CD4-positive, alpha-beta T cell treated with Interleukin-1 beta for 1 hour (primary cell): ENCODE measurements around the gene ENO2.
A peak's percentile ranks its signal among the peaks of the same experiment; 100 is the strongest.

Experiments
- DNase-seq, 2 donors: peaks; one replicate each; pipeline ENCODE4 v3.0.0-alpha.2; 2020 to 2022

ENO2 gene

GRCh38 chr12:6962285-6963015 lies 48.1 kb downstream of the ENO2 start:
- no peak for DNase-seq

GRCh38 chr12:6963016-6963731 lies 48.8 kb downstream of the ENO2 start:
- no peak for DNase-seq

- DNase-seq: no peak
Observed at GRCh38 chr12:6963791-6964413, 49.5 kb downstream of the ENO2 start.

DNA sequence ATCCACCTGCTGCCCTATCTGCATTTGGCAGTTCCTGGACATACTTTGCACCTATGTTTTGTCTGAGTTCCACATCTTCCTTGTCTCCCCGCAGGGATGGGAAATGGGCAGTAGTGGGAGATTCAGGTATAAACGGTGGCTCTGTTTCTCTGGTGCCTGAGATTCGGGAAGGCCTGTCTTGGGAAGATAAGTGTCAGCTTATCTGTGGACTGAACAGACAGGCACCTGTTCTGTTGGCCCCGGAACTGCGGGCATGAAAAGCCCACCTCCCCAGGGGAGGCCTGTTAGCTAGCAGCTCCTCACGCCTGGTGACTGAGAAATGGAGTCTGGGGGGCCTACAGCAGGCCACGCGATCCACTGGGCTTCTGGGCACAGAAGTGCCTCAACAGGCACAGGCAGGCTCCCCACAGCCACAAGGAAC lies 50.2 kb downstream of the ENO2 start:
- no peak for DNase-seq

GRCh38 chr12:6965026-6965661 lies 50.8 kb downstream of the ENO2 start:
- peak; percentile 91 to 92 for DNase-seq

DNA sequence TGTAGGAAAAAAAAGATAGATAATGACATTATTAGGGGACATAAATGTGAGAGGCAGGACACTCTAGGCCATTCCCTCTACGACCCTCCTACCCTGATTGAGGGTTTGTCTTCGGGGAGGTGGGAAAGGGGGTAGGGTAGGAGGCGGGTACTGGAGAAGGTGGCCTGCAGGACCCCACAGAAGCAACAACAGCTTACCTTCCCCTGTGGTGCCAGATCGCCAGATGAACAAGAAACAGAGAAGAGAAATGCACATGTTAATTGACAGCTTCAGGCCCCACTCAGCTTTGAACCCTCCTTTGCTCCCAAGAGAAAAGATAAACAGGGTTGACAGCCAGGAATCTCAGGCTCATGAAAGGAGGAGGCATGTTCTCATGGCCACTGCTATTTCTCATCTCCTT lies 51.3 kb downstream of the ENO2 start:
- no peak for DNase-seq

DNA sequence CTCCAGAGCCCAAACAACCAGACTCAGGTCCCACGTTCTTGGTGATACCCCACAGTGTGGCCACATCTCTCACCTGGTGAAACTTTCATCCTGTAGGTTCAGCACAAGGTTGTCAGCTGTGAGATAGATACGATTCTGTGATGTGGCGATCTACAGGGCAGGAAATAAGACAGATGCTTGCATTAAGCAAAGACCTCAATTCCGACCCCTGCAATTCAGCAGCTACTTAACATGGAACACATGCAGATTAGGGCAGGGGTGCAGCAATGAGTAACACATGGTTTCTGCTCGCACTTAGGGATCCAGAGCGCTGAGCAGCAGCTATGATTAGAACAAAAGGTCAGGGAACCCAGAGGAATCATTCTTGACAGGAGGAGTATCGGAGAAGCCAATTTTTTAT lies 52.0 kb downstream of the ENO2 start:
- DNase-seq: no peak

GRCh38 chr12:6967651-6968100 lies 53.3 kb downstream of the ENO2 start:
- DNase-seq: no peak

DNA sequence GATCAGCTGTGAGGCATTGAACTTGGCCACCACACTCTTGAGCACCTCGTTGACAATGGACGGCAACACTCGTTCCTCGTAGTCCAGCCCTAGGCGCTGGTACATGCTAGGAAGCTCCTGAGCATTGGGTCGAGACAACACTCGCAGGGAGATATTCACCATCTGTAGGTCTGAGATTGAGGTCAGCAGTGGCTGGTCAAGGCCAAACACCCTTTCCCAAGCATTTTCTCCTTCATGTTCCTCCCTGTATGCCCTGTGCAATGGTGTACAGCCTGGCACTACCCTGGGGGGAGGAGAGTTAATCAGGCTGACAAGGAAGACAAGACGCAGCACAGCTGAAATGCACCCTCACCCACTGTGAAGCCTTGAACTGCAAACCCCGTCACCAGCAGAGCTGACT lies 54.0 kb downstream of the ENO2 start:
- DNase-seq: no peak

GRCh38 chr12:6970096-6970527 lies 55.7 kb downstream of the ENO2 start:
- DNase-seq: no peak
